Neural cell (in vitro differentiated cells): ENCODE measurements around the gene GPC3.

Source experiments
- CTCF ChIP-seq: fragments of 450-650 bp; IDR thresholded peaks from 2 replicates; pipeline ENCODE4 v1.5.1; 2014; ENCODE audit warnings: antibody characterized with exemption, mild to moderate bottlenecking, moderate library complexity; ENCODE audit not compliant: poor library complexity, severe bottlenecking
- EZH2 ChIP-seq: fragments of 200-600, 300-800 bp; shearing (Covaris generic), sonication (generic); IDR thresholded peaks from 2 replicates; pipeline ENCODE4 v1.6.1; 2014; ENCODE audit warnings: antibody characterized with exemption, low read length, borderline replicate concordance, mild to moderate bottlenecking; ENCODE audit not compliant: insufficient read depth, poor library complexity, severe bottlenecking
- POLR2AphosphoS5 ChIP-seq: IDR thresholded peaks from 2 replicates; pipeline ENCODE4 v1.6.1; 2012
- RAD21 ChIP-seq: fragments of 450-650 bp; conservative IDR thresholded peaks from 2 replicates; pipeline ENCODE4 v1.6.1; 2014; ENCODE audit warnings: antibody characterized with exemption, mild to moderate bottlenecking, moderate library complexity
- TAF1 ChIP-seq: IDR thresholded peaks from 2 replicates; pipeline ENCODE4 v1.6.1; 2012; ENCODE audit warnings: low read depth

GRCh38 chrX:133523081-133523487, 462.3 kb downstream of the GPC3 start:
- TF ChIP-seq CTCF (no peak), RAD21 (no peak), TAF1 (no peak), POLR2AphosphoS5 (no peak), EZH2 (no peak)
